HG02678 (cell line): ENCODE measurements around the gene TLR10.
"Not testable (repeated sequence)": the region's sequence is repeated elsewhere in the genome, so short reads cannot be mapped to it uniquely, and the experiment has no call there.

Experiments
- ATAC-seq: cut with Tn5 transposase; IDR thresholded peaks from one replicate; pipeline ENCODE4 v1.9.1; 2021; ENCODE audit warnings: mild to moderate bottlenecking, moderate library complexity; ENCODE audit not compliant: unreplicated experiment

Gene TLR10

GRCh38 chr4:38803833-38804653 is 21.3 kb upstream of the TLR10 start:
- peak; percentile 61 for ATAC-seq

GRCh38 chr4:38802561-38803355 is 20.0 kb upstream of the TLR10 start:
- no peak for ATAC-seq

- no peak for ATAC-seq
These were observed 18.2 kb upstream of the TLR10 start for GRCh38 chr4:38800961-38801450.

- no peak for ATAC-seq
These were observed 17.6 kb upstream of the TLR10 start for GRCh38 chr4:38800366-38800765.

GRCh38 chr4:38795087-38795486 is 12.3 kb upstream of the TLR10 start:
- no peak for ATAC-seq

- no peak for ATAC-seq
These were observed 11.3 kb upstream of the TLR10 start for GRCh38 chr4:38794051-38794450.

GRCh38 chr4:38791010-38791409 is 8.2 kb upstream of the TLR10 start:
- no peak for ATAC-seq

- ATAC-seq, result no peak
These were observed 5.5 kb upstream of the TLR10 start for GRCh38 chr4:38788317-38788716.

GRCh38 chr4:38787693-38788092 is 4.9 kb upstream of the TLR10 start:
- no peak for ATAC-seq

- ATAC-seq, result peak; percentile 58
These were observed 3.2 kb upstream of the TLR10 start for GRCh38 chr4:38785901-38786402.

- no peak for ATAC-seq
These were observed 2.4 kb upstream of the TLR10 start for GRCh38 chr4:38785041-38785790.

- ATAC-seq, result no peak
These were observed 1.4 kb upstream of the TLR10 start for GRCh38 chr4:38784141-38784540.

- ATAC-seq, result no peak
These were observed 295 bp upstream of the TLR10 start for GRCh38 chr4:38783109-38783460.

GRCh38 chr4:38781854-38782261 is 932 bp downstream of the TLR10 start:
- peak; percentile 33 for ATAC-seq

GRCh38 chr4:38780833-38781484 is 1.8 kb downstream of the TLR10 start:
- no peak for ATAC-seq

- no peak for ATAC-seq
These were observed 3.0 kb downstream of the TLR10 start for GRCh38 chr4:38779790-38780189.

- not testable (repeated sequence) for ATAC-seq
These were observed 4.9 kb downstream of the TLR10 start for GRCh38 chr4:38777925-38778324.

GRCh38 chr4:38775326-38775725 is 7.5 kb downstream of the TLR10 start:
- no peak for ATAC-seq

- ATAC-seq, result no peak
These were observed 8.4 kb downstream of the TLR10 start for GRCh38 chr4:38774181-38774955.

- not testable (repeated sequence) for ATAC-seq
These were observed 12.5 kb downstream of the TLR10 start for GRCh38 chr4:38770281-38770680.
